GM23248 (cell line): ENCODE data around the gene SIRPD. TPM values are rescaled to one million over a fixed set of nuclear protein-coding genes. Genes with fewer than 3 reads are reported as not detected.

ENCODE experiments used
- DNase-seq: peaks from one replicate; pipeline ENCODE4 v3.0.0-alpha.2; 2015
- H2AFZ ChIP-seq: fragments of 200-600 bp; sonication (generic); 2 replicates; pipeline ENCODE4 v1.6.1; 2016; ENCODE audit warnings: antibody characterized with exemption
- H3F3A ChIP-seq: fragments of 200-600 bp; sonication (generic); 2 replicates; pipeline ENCODE4 v1.6.1; 2016; ENCODE audit warnings: mild to moderate bottlenecking, antibody characterized with exemption, mixed run types; ENCODE audit not compliant: insufficient read depth
- H3K27ac ChIP-seq: fragments of 200-600 bp; sonication (generic); 2 replicates; pipeline ENCODE4 v1.5.1; 2016; ENCODE audit warnings: mild to moderate bottlenecking
- H3K27me3 ChIP-seq: fragments of 200-600 bp; sonication (generic); replicated peaks from 2 replicates; pipeline ENCODE4 v1.6.1; 2016; ENCODE audit warnings: mild to moderate bottlenecking; ENCODE audit not compliant: insufficient read depth
- H3K36me3 ChIP-seq: fragments of 200-600 bp; sonication (generic); 2 replicates; pipeline ENCODE4 v1.6.1; 2016; ENCODE audit warnings: low read depth, mild to moderate bottlenecking
- H3K4me1 ChIP-seq: fragments of 200-600 bp; sonication (generic); 2 replicates; pipeline ENCODE4 v1.6.1; 2016; ENCODE audit warnings: mild to moderate bottlenecking; ENCODE audit not compliant: insufficient read depth
- H3K4me2 ChIP-seq: fragments of 200-600 bp; sonication (generic); one replicate; pipeline ENCODE4 v1.6.1; 2016; ENCODE audit warnings: mild to moderate bottlenecking; ENCODE audit not compliant: unreplicated experiment
- H3K4me3 ChIP-seq: fragments of 200-600 bp; sonication (generic); 2 replicates; pipeline ENCODE4 v1.5.1; 2016; ENCODE audit warnings: mild to moderate bottlenecking
- H3K79me2 ChIP-seq: fragments of 200-600 bp; sonication (generic); 2 replicates; pipeline ENCODE4 v1.6.1; 2016; ENCODE audit warnings: mild to moderate bottlenecking; ENCODE audit not compliant: insufficient read depth
- H3K9ac ChIP-seq: fragments of 200-600 bp; sonication (generic); 2 replicates; pipeline ENCODE4 v1.6.1; 2016; ENCODE audit warnings: mild to moderate bottlenecking
- H3K9me2 ChIP-seq: fragments of 200-600 bp; sonication (generic); 2 replicates; pipeline ENCODE4 v1.6.1; 2016; ENCODE audit warnings: mixed run types, mild to moderate bottlenecking, moderate library complexity; ENCODE audit not compliant: insufficient read depth
- H3K9me3 ChIP-seq: fragments of 200-600 bp; sonication (generic); one replicate; pipeline ENCODE4 v1.6.1; 2017; ENCODE audit warnings: low read depth
- H4K20me1 ChIP-seq: fragments of 200-600 bp; sonication (generic); 2 replicates; pipeline ENCODE4 v1.6.0; 2016; ENCODE audit not compliant: insufficient read depth
- EZH2 ChIP-seq: fragments of 200-600 bp; sonication (generic); IDR thresholded peaks from 2 replicates; pipeline ENCODE4 v1.6.1; 2018; ENCODE audit warnings: antibody characterized with exemption, mild to moderate bottlenecking; ENCODE audit not compliant: insufficient read depth, poor library complexity, severe bottlenecking
- EZH2phosphoT487 ChIP-seq: fragments of 200-600 bp; sonication (generic); IDR thresholded peaks from 2 replicates; pipeline ENCODE4 v1.6.1; 2018; ENCODE audit warnings: antibody characterized with exemption, moderate library complexity, mild to moderate bottlenecking, low read depth; ENCODE audit not compliant: insufficient read depth
- WGBS, 2 experiments: methylation state at CpG; one replicate each; pipeline ENCODE4 v1.1.6; 2015 to 2017; ENCODE audit warnings: low lambda C conversion rate in 2 of 2, low coverage in 1 of 2; ENCODE audit errors: missing lambda C conversion rate in 2 of 2; 5-methylcytosine and 5-hydroxymethylcytosine counted together
- in situ Hi-C: fragments of 300-500 bp; cut with MboI; formaldehyde crosslinking; loops from 2 replicates; pipeline ENCODE4 v1.15.0; 2020
- polyA plus RNA-seq: library from polyadenylated mRNA; unstranded; fragments of >200 nt; fragmentation: Nextera tagmentation; extraction: Ambion mirVana; gene quantifications from 2 replicates; pipeline ENCODE4 v1.2.1, GENCODE V29; 2016
- total RNA-seq: library from RNA; depleted of rRNA; stranded (reverse); fragments of >200 nt; shearing (Covaris generic); gene quantifications from 2 replicates; pipeline ENCODE4 v1.2.3, GENCODE V29; 2014

SIRPD gene
- total and polyA plus RNA-seq, 2 experiments from 2014 or later = not detected

DNA sequence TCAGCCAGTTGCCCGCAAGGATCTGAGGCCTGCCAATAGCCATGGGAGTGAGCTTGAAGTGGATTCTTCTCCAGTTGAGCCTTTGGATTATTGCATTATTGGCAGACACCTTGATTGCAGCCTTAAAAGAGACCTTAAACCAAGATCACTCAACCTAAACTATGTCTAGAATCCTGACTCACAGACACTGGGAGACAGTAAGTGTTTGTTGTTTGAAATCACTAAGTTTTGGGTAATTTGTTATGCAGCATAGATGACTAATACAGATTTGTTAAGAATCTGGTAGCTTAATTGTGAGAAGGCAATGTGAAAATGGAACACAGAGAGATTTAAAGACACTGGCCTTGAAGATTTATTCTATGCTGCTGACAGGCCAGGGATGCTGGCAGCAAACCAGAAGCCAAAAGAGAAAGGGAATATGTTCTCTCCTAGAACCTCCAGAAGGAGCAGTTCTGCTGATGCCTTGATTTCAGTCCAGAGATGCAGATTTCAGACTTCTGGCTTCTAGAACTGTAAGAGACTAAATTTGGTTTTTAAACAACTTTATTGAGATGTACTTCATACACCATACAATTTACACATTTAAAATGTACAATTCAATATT is 17.6 kb downstream of the SIRPD start:
- H2AFZ ChIP-seq = no peak overlapping the region
- H4K20me1 ChIP-seq = no peaks in the 10 kb centered on the region
- no peaks in the 10 kb centered on the region for H3K4me1 ChIP-seq
- H3K27ac ChIP-seq = no peak overlapping the region
- H3K9me2 ChIP-seq = no peaks in the 10 kb centered on the region
- H3K36me3 ChIP-seq = no peaks in the 10 kb centered on the region
- no peak overlapping the region for H3K4me3 ChIP-seq
- no peak overlapping the region for H3K9ac ChIP-seq
- no peak overlapping the region for H3K4me2 ChIP-seq
- DNase-seq = no peak
- TF ChIP-seq EZH2phosphoT487 (no peak), EZH2 (no peak)
- in situ Hi-C loops = loop anchor here (25.0 kb wide), 1 partner anchor 97 kb away; no protein-coding TSS in a partner anchor
- H3F3A ChIP-seq = peaks cover 7% of the 10 kb centered on the region; the same call in 1 of the 2 replicates
- no peaks in the 10 kb centered on the region for H3K79me2 ChIP-seq
- H3K27me3 ChIP-seq = peaks cover 13% of the 10 kb centered on the region
- no peaks in the 10 kb centered on the region for H3K9me3 ChIP-seq
- WGBS, 2 experiments = 50 to 69% methylated on average over 1 of the region's 1 CpG

DNA sequence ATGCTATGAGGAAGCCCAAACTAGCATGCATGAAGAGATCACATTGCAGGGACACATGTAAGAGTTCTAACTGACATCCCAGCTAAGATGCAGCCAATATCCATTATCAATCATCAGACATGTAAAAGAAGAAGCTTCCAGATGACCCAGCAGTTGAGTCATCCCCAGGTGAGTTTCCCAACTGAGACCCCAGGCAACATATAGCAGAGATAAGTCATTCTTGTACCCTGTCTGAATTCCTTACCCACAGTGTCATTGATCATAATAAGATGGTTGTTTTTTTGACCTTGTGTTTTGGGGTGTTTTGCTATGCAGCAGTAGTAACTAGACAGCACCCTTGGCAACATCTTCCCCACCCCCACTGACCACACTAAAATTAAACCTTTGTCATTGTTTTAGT is 18.9 kb downstream of the SIRPD start:
- H2AFZ ChIP-seq = no peak overlapping the region
- no peak overlapping the region for H3K27ac ChIP-seq
- no peaks in the 10 kb centered on the region for H3K9me2 ChIP-seq
- H3K79me2 ChIP-seq = no peaks in the 10 kb centered on the region
- no peaks in the 10 kb centered on the region for H4K20me1 ChIP-seq
- TF ChIP-seq EZH2phosphoT487 = no peak
- no peak for TF ChIP-seq EZH2
- no peak overlapping the region for H3K4me3 ChIP-seq
- DNase-seq = no peak
- H3F3A ChIP-seq = peaks cover 7% of the 10 kb centered on the region; the same call in 1 of the 2 replicates
- no peaks in the 10 kb centered on the region for H3K4me1 ChIP-seq
- no peak overlapping the region for H3K9ac ChIP-seq
- in situ Hi-C loops = loop anchor here (25.0 kb wide), 1 partner anchor 99 kb away; no protein-coding TSS in a partner anchor
- H3K4me2 ChIP-seq = no peak overlapping the region
- peaks cover 8% of the 10 kb centered on the region for H3K27me3 ChIP-seq
- no peaks in the 10 kb centered on the region for H3K9me3 ChIP-seq
- no peaks in the 10 kb centered on the region for H3K36me3 ChIP-seq

DNA sequence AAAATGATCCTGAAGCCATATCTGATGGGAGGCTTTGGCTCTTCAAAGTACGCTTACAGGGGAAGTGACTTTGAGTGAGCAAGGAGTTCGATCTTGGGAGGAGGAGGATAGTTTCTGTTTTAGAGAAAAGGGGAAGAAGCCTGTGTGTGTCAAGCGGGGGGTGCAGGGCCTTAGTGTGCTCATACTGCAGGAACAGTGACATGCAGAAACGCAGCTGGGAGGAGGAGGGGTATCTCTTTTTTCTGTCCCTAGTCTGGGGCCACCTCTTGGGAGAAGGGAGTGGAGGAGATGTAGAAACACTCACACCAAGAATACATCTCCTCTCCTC is 19.8 kb downstream of the SIRPD start:
- no peaks in the 10 kb centered on the region for H3K9me3 ChIP-seq
- peaks cover 2% of the 10 kb centered on the region for H3K27me3 ChIP-seq
- H3K9ac ChIP-seq = no peak overlapping the region
- DNase-seq = no peak
- no peaks in the 10 kb centered on the region for H3K9me2 ChIP-seq
- no peaks in the 10 kb centered on the region for H3K4me1 ChIP-seq
- no peaks in the 10 kb centered on the region for H4K20me1 ChIP-seq
- peaks cover 7% of the 10 kb centered on the region; the same call in 1 of the 2 replicates for H3F3A ChIP-seq
- no peak overlapping the region for H3K4me3 ChIP-seq
- no peak for TF ChIP-seq EZH2
- no peak for TF ChIP-seq EZH2phosphoT487
- 31 to 43% methylated on average over 4 of the region's 4 CpGs for WGBS, 2 experiments
- no peak overlapping the region for H3K4me2 ChIP-seq
- H3K27ac ChIP-seq = no peak overlapping the region
- in situ Hi-C loops = loop anchor here (25.0 kb wide), 1 partner anchor 100 kb away; no protein-coding TSS in a partner anchor
- no peak overlapping the region for H2AFZ ChIP-seq
- H3K36me3 ChIP-seq = no peaks in the 10 kb centered on the region
- H3K79me2 ChIP-seq = no peaks in the 10 kb centered on the region

DNA sequence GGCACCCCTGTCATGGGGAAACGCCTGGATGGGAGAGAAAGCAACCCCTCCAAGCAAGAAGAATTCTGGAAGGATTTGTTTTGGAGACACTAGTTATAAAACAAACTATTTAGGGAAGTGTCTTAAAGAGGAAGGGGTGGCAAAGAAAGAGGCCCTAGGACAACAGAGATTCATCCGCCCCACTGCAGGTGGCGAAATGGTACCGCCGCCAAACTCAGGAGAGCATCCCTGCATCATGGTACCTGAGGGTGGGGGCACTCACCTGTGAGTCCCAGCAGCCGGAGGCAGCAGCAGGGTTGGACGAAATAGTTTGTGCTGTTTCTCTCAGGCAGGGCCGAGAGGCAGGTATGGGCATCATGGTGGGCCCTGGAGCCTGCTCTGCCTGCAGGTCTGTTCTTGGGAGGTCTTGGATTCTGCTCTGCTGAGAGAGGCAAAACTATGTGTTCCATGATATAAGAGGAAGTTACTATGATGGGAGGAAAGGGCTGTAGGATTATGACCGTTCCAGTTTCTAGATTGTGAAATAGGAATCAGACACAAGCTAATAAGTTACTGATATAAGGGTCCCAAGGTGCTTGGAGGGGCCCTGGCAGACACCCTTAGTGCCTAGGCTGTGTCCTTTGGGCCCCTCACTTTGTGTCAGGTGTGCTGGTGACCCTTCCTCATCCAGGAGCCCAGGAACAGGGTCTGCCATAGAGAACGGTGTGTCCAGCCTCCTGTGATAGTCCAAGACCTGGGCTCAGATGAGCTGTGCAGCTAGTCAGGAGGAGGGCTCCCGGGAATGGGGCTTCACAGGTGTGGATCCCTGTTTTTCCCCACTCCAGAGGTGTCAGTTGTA is 20.4 kb downstream of the SIRPD start:
- H3K4me1 ChIP-seq = no peaks in the 10 kb centered on the region

More for the DNA sequence above, 20.4 kb downstream of the SIRPD start:
- no peak for TF ChIP-seq EZH2
- H3F3A ChIP-seq = peaks cover 7% of the 10 kb centered on the region; the same call in 1 of the 2 replicates
- no peaks in the 10 kb centered on the region; the same call in 1 of the 2 replicates for H3K27me3 ChIP-seq
- no peaks in the 10 kb centered on the region for H4K20me1 ChIP-seq
- H3K4me2 ChIP-seq = no peak overlapping the region
- no peak overlapping the region for H3K9ac ChIP-seq
- H3K9me3 ChIP-seq = no peaks in the 10 kb centered on the region
- H3K27ac ChIP-seq = no peak overlapping the region
- in situ Hi-C loops = loop anchor here (25.0 kb wide), 1 partner anchor 100 kb away; no protein-coding TSS in a partner anchor
- H3K79me2 ChIP-seq = no peaks in the 10 kb centered on the region
- H3K4me3 ChIP-seq = no peak overlapping the region
- H3K9me2 ChIP-seq = no peaks in the 10 kb centered on the region
- no peaks in the 10 kb centered on the region for H3K36me3 ChIP-seq
- DNase-seq = no peak
- WGBS, 2 experiments = 55 to 58% methylated on average over 11 of the region's 11 CpGs
- no peak overlapping the region for H2AFZ ChIP-seq
